Measurements from ENCODE around the gene BRIX1. TPM values are rescaled to one million over a fixed set of nuclear protein-coding genes. Genes with fewer than 3 reads are reported as not detected.

The BRIX1 gene
- 12.7 and 13.5 TPM in 2 replicates for total RNA-seq

GRCh38 chr5:34915139-34915855 is at the start of gene BRIX1, which contains the start of gene RAD1:
TSS of gene BRIX1 (plus strand) at chr5:34915711. CDS start at chr5:34915739, 28 bp downstream.
TSS of gene RAD1 (minus strand) at chr5:34915504. CDS start at chr5:34914892, 612 bp downstream.

GRCh38 chr5:34929134-34929719 is 13.7 kb downstream of the BRIX1 start, which contains the start of gene DNAJC21:
TSS of gene DNAJC21 (plus strand) at chr5:34929559. CDS start at chr5:34929820, 261 bp downstream.

Other genes with a start within 250 kb of the BRIX1 start
- gene TTC23L, start 76.5 kb upstream of the BRIX1 start, total RNA-seq: 0.19 TPM in 1 of 2 replicates, not detected in the other
- gene RAD1, start 207 bp upstream of the BRIX1 start, total RNA-seq: 14.4 and 15.8 TPM in 2 replicates
- 22.8 and 33.4 TPM in 2 replicates for gene DNAJC21, start 13.8 kb downstream of the BRIX1 start, total RNA-seq
- gene AGXT2, start 132.2 kb downstream of the BRIX1 start, total RNA-seq: not detected in 2 replicates

All from cardiac ventricle fibroblast (primary cell).